GM23338 (cell line): Measurements from ENCODE around the gene SLC2A6. TPM values are rescaled to one million over a fixed set of nuclear protein-coding genes. Genes with fewer than 3 reads are reported as not detected.

Source experiments
- ATAC-seq: fragments of 200-7000 bp; cut with Tn5 transposase; 3 replicates; pipeline ENCODE4 v1.9.1; 2020
- DNase-seq: peaks from one replicate; pipeline ENCODE4 v3.0.0-alpha.2; 2015; ENCODE audit warnings: low spot score
- H2AFZ ChIP-seq: fragments of 200-600 bp; sonication (generic); 2 replicates; pipeline ENCODE4 v1.8.0; 2016; ENCODE audit warnings: antibody characterized with exemption, mild to moderate bottlenecking, moderate library complexity
- H3F3A ChIP-seq: fragments of 200-600 bp; sonication (generic); replicated peaks from 2 replicates; pipeline ENCODE4 v1.8.0; 2017; ENCODE audit warnings: antibody characterized with exemption, mixed run types, low read depth
- H3K27ac ChIP-seq: fragments of 200-600 bp; sonication (generic); 2 replicates; pipeline ENCODE4 v1.6.1; 2016; ENCODE audit warnings: low read depth
- H3K27me3 ChIP-seq: fragments of 200-600 bp; sonication (generic); 2 replicates; pipeline ENCODE4 v1.8.0; 2016; ENCODE audit warnings: mild to moderate bottlenecking, mixed run types, moderate library complexity; ENCODE audit not compliant: insufficient read depth
- H3K36me3 ChIP-seq: fragments of 200-600 bp; sonication (generic); 2 replicates; pipeline ENCODE4 v1.8.0; 2016; ENCODE audit warnings: mild to moderate bottlenecking; ENCODE audit not compliant: insufficient read depth
- H3K4me1 ChIP-seq: fragments of 200-600 bp; sonication (generic); 2 replicates; pipeline ENCODE4 v1.8.0; 2016; ENCODE audit warnings: mild to moderate bottlenecking, moderate library complexity; ENCODE audit not compliant: insufficient read depth
- H3K4me2 ChIP-seq: fragments of 200-600 bp; sonication (generic); 2 replicates; pipeline ENCODE4 v1.7.1; 2017; ENCODE audit warnings: mixed run types
- H3K4me3 ChIP-seq: fragments of 200-600 bp; sonication (generic); 2 replicates; pipeline ENCODE4 v1.6.1; 2016; ENCODE audit warnings: mixed run types
- H3K79me2 ChIP-seq: fragments of 200-600 bp; sonication (generic); replicated peaks from 2 replicates; pipeline ENCODE4 v1.8.0; 2017; ENCODE audit warnings: mild to moderate bottlenecking; ENCODE audit not compliant: insufficient read depth
- H3K9me2 ChIP-seq: fragments of 200-600 bp; sonication (generic); 2 replicates; pipeline ENCODE4 v1.8.0; 2017; ENCODE audit not compliant: insufficient read depth
- H4K20me1 ChIP-seq: fragments of 200-600 bp; sonication (generic); replicated peaks from 2 replicates; pipeline ENCODE4 v1.8.0; 2017; ENCODE audit warnings: mild to moderate bottlenecking; ENCODE audit not compliant: insufficient read depth
- H3K27ac Mint-ChIP-seq: 2 replicates; pipeline ENCODE4 v1.8.0; 2020; ENCODE audit warnings: inconsistent platforms, mild to moderate bottlenecking, moderate library complexity, mixed read lengths
- H3K27me3 Mint-ChIP-seq: 3 replicates; pipeline ENCODE4 v1.8.0; 2022; ENCODE audit warnings: low read depth, mild to moderate bottlenecking, moderate library complexity, mixed read lengths, inconsistent platforms; ENCODE audit not compliant: insufficient read depth, poor library complexity
- H3K36me3 Mint-ChIP-seq: 3 replicates; pipeline ENCODE4 v1.8.0; 2021; ENCODE audit warnings: low read depth, mild to moderate bottlenecking, inconsistent platforms, moderate library complexity, mixed read lengths
- H3K4me1 Mint-ChIP-seq: 3 replicates; pipeline ENCODE4 v1.8.0; 2020; ENCODE audit warnings: mild to moderate bottlenecking, inconsistent platforms, mixed read lengths
- H3K4me3 Mint-ChIP-seq: 3 replicates; pipeline ENCODE4 v1.8.0; 2021; ENCODE audit warnings: moderate library complexity, mild to moderate bottlenecking, inconsistent platforms, mixed read lengths
- H3K9me3 Mint-ChIP-seq: 3 replicates; pipeline ENCODE4 v1.8.0; 2020; ENCODE audit warnings: moderate library complexity, mild to moderate bottlenecking, inconsistent platforms, mixed read lengths
- CREB1 ChIP-seq: fragments of 250-450 bp; sonication (Bioruptor Pico); IDR thresholded peaks from 2 replicates; pipeline ENCODE4 v1.5.0; 2020; ENCODE audit warnings: low read depth, mild to moderate bottlenecking, moderate library complexity
- ETS1 ChIP-seq: IDR thresholded peaks from 2 replicates; pipeline ENCODE4 v1.6.1; 2016; ENCODE audit warnings: antibody characterized with exemption
- EZH2phosphoT487 ChIP-seq: fragments of 200-600 bp; sonication (generic); IDR thresholded peaks from one replicate; pipeline ENCODE4 v1.8.1; 2018; ENCODE audit warnings: antibody characterized with exemption; ENCODE audit not compliant: unreplicated experiment
- JUNB ChIP-seq: IDR thresholded peaks from one replicate; pipeline ENCODE4 v1.6.1; 2016; ENCODE audit warnings: antibody characterized with exemption; ENCODE audit not compliant: unreplicated experiment
- POLR2AphosphoS5 ChIP-seq: IDR thresholded peaks from 2 replicates; pipeline ENCODE4 v1.6.1; 2016; ENCODE audit warnings: antibody characterized with exemption, low read depth
- REST ChIP-seq: IDR thresholded peaks from one replicate; pipeline ENCODE4 v1.6.1; 2018; ENCODE audit warnings: antibody characterized with exemption; ENCODE audit not compliant: unreplicated experiment
- STAT1 ChIP-seq: IDR thresholded peaks from one replicate; pipeline ENCODE4 v1.6.1; 2016; ENCODE audit warnings: antibody characterized with exemption; ENCODE audit not compliant: unreplicated experiment
- ZNF114 ChIP-seq: fragments of 250-450 bp; sonication (Bioruptor Pico); IDR thresholded peaks from 2 replicates; pipeline ENCODE4 v1.5.0; 2020; ENCODE audit warnings: mild to moderate bottlenecking, moderate library complexity
- ZNF331 ChIP-seq: fragments of 250-450 bp; sonication (Bioruptor Pico); IDR thresholded peaks from 2 replicates; pipeline ENCODE4 v1.5.0; 2020; ENCODE audit warnings: low read depth, mild to moderate bottlenecking, moderate library complexity
- ZNF462 ChIP-seq: fragments of 250-450 bp; sonication (Bioruptor Pico); IDR thresholded peaks from 2 replicates; pipeline ENCODE4 v1.5.0; 2020; ENCODE audit warnings: mild to moderate bottlenecking, moderate library complexity
- polyA plus RNA-seq: library from polyadenylated mRNA; unstranded; fragments of >200 nt; fragmentation: Nextera tagmentation; extraction: Ambion mirVana; gene quantifications from 2 replicates; pipeline ENCODE4 v1.2.1, GENCODE V29; 2016
- total RNA-seq: library from RNA; depleted of rRNA; stranded (reverse); fragments of >200 nt; shearing (Covaris generic); gene quantifications from 2 replicates; pipeline ENCODE4 v1.2.3, GENCODE V29; 2014

SLC2A6 gene
- total and polyA plus RNA-seq, 2 experiments from 2014 or later: 17.5 to 39.3 TPM

- no peak for TF ChIP-seq REST
- TF ChIP-seq JUNB: no peak
- TF ChIP-seq POLR2AphosphoS5: no peak
- no peak for TF ChIP-seq ZNF331
- TF ChIP-seq ETS1: no peak
- no peak for TF ChIP-seq CREB1
- no peak for TF ChIP-seq EZH2phosphoT487
Measured at GRCh38 chr9:133493845-133494540, 15.1 kb upstream of the SLC2A6 start (continued).

GRCh38 chr9:133493428-133493827 is 14.5 kb upstream of the SLC2A6 start:
- Histone ChIP-seq H2AFZ (no peak overlapping the region), H4K20me1 (no peaks in the 10 kb centered on the region), H3F3A (no peaks in the 10 kb centered on the region; the same call in 1 of the 2 replicates), H3K27me3 (no peaks in the 10 kb centered on the region), H3K79me2 (no peaks in the 10 kb centered on the region), H3K36me3 (no peaks in the 10 kb centered on the region), H3K4me3 (no peak overlapping the region), H3K4me2 (no peak overlapping the region), H3K4me1 (no peaks in the 10 kb centered on the region), H3K27ac (no peak overlapping the region), H3K9me2 (no peaks in the 10 kb centered on the region)
- no peaks in the 10 kb centered on the region for H3K9me3 Mint-ChIP-seq
- no peaks in the 10 kb centered on the region; the same call in 2 of the 3 replicates for H3K36me3 Mint-ChIP-seq
- H3K4me3 Mint-ChIP-seq: no peak overlapping the region
- DNase-seq (no peak), ATAC-seq (no peak)
- H3K27me3 Mint-ChIP-seq: peaks cover 7% of the 10 kb centered on the region
- no peaks in the 10 kb centered on the region for H3K4me1 Mint-ChIP-seq
- no peak overlapping the region for H3K27ac Mint-ChIP-seq
- TF ChIP-seq STAT1 (no peak), ZNF331 (no peak), JUNB (no peak), CREB1 (no peak), ZNF114 (CRISPR knock-in tag) (no peak), ZNF462 (CRISPR knock-in tag) (no peak), ETS1 (no peak)
